ENCODE data around the gene IGSF21. TPM values are rescaled to one million over a fixed set of nuclear protein-coding genes. Genes with fewer than 3 reads are reported as not detected.

Gene IGSF21
- total and polyA plus RNA-seq, 2 of the 8 experiments (the other 6 are each of a cell fraction or from before 2014, with no cell fraction given), result 22.5 to 28.5 TPM

- no peaks in the 10 kb centered on the region for H3K9me3 ChIP-seq (ENCODE audit: insufficient read depth in 2 of 2, low read depth in 1 of 2, low read length in 1 of 2)
- H3K4me1 ChIP-seq (replicated peaks in 1 of 4; ENCODE audit: control insufficient read depth in 3 of 4, insufficient read depth in 4 of 4, low read length in 3 of 4), result peaks cover 0 to 4% (median 2%) of the 10 kb centered on the region in 4 experiments; a peak in 4 of 7 replicates
- H2BK5ac ChIP-seq (ENCODE audit: low read depth, low read length), result no peak overlapping the region
- no peak overlapping the region for H3K56ac ChIP-seq (replicated peaks; ENCODE audit: insufficient read length, low read depth, low read length)
- no peak overlapping the region for H4K5ac ChIP-seq (ENCODE audit: insufficient read length, low read depth, low read length)
- no peak overlapping the region for H2AK5ac ChIP-seq (ENCODE audit: low read depth, low read length)
- whole genome bisulfite sequencing, 2 experiments (ENCODE audit: extremely low coverage in 1 of 2, insufficient coverage in 1 of 2, insufficient read length in 1 of 2, insufficient replicate concordance in 2 of 2, low coverage in 1 of 2, low lambda C conversion rate in 2 of 2, missing lambda C conversion rate in 1 of 2), result 89% methylated on average over 7 of the region's 7 CpGs; no CpG with 5 or more reads in 1 of the 2 experiments
- H2BK120ac ChIP-seq (replicated peaks; ENCODE audit: low read depth, low read length), result no peak overlapping the region
- no peaks in the 10 kb centered on the region for H3K79me1 ChIP-seq (ENCODE audit: low read depth, low read length)
- no peak overlapping the region for H4K91ac ChIP-seq (replicated peaks; ENCODE audit: insufficient read length, low read length)
- no peak overlapping the region for H3K4me3 ChIP-seq (ENCODE audit: extremely low read depth in 1 of 4, insufficient read depth in 2 of 4, low read depth in 3 of 4, low read length in 4 of 4)
- H3K23ac ChIP-seq (ENCODE audit: insufficient read length), result no peak overlapping the region
- no peak overlapping the region for H3K4me2 ChIP-seq (ENCODE audit: insufficient read depth in 1 of 2, low read depth in 2 of 2, low read length in 2 of 2)
- H3K79me2 ChIP-seq (ENCODE audit: control insufficient read depth in 1 of 2, insufficient read depth in 2 of 2, low read length in 2 of 2), result no peaks in the 10 kb centered on the region
- no peak overlapping the region for H3K9ac ChIP-seq (replicated peaks in 1 of 4; ENCODE audit: extremely low read depth in 1 of 4, low read depth in 3 of 4, low read length in 3 of 4)
- H3K14ac ChIP-seq (ENCODE audit: insufficient read length), result no peak overlapping the region
- no peak for TF ChIP-seq TAF7 (optimal IDR thresholded peaks at IDR 0.05; ENCODE audit: borderline replicate concordance, low read depth, low read length)
- no peak for TF ChIP-seq SAP30 (IDR thresholded peaks at IDR 0.05; ENCODE audit: insufficient read depth, insufficient replicate concordance, low read length)
- TF ChIP-seq BRCA1 (IDR thresholded peaks at IDR 0.05; ENCODE audit: low read depth, low read length), result no peak
- no peak for TF ChIP-seq HDAC6 (IDR thresholded peaks at IDR 0.05; ENCODE audit: low read depth, low read length)
- TF ChIP-seq EP300 (IDR thresholded peaks at IDR 0.05; ENCODE audit: borderline replicate concordance in 1 of 2, low read depth in 2 of 2, low read length in 2 of 2), result no peak
- TF ChIP-seq YY1 (IDR thresholded peaks at IDR 0.05; ENCODE audit: low read depth, low read length), result no peak
- TF ChIP-seq HDAC2 (IDR thresholded peaks at IDR 0.05; ENCODE audit: borderline replicate concordance in 1 of 2, low read depth in 2 of 2, low read length in 2 of 2), result no peak
- H3K18ac ChIP-seq (ENCODE audit: extremely low read depth, low read length), result no peak overlapping the region
- no peak overlapping the region; the same call in 1 of the 2 replicates for H2BK12ac ChIP-seq (ENCODE audit: low read depth, low read length)
- peaks cover 0 to 3% of the 10 kb centered on the region in 2 experiments for H4K20me1 ChIP-seq (replicated peaks in 1 of 2; ENCODE audit: control insufficient read depth in 1 of 2, insufficient read depth in 2 of 2, low read length in 2 of 2)
- no peak overlapping the region for H4K8ac ChIP-seq (ENCODE audit: extremely low read depth, insufficient read depth, low read length)
- DNase-seq (ENCODE audit: low read depth in 1 of 2, low spot score in 2 of 2) (no peak), FAIRE-seq (no peak)
- H3K36me3 ChIP-seq (ENCODE audit: control insufficient read depth in 2 of 4, insufficient read depth in 4 of 4, low read length in 3 of 4), result no peaks in the 10 kb centered on the region
- no peak overlapping the region for H2BK20ac ChIP-seq (ENCODE audit: low read length)
- ChIA-PET POLR2A (ENCODE audit: partially characterized antibody) (interaction anchor here (1.1 kb wide), 1 partner anchor 18 kb away, joined by 4 read pairs; no protein-coding TSS in a partner anchor), CTCF (ENCODE audit: partially characterized antibody) (interaction anchor here (0.7 to 12.2 kb wide), 12 partner anchors 12 to 256 kb away, joined by 3 to 132 read pairs (median 5); no protein-coding TSS in a partner anchor)
- no peak overlapping the region for H2AFZ ChIP-seq (ENCODE audit: low read length)
- H3K23me2 ChIP-seq (ENCODE audit: low read depth, low read length), result peaks cover 5% of the 10 kb centered on the region; the same call in 1 of the 2 replicates
- no peak overlapping the region for H3K4ac ChIP-seq (replicated peaks; ENCODE audit: insufficient read length, low read depth, low read length)
- no peak overlapping the region for H3K27ac ChIP-seq (ENCODE audit: low read depth, low read length)
- H3K27me3 ChIP-seq (replicated peaks in 1 of 4; ENCODE audit: control insufficient read depth in 3 of 4, extremely low read depth in 1 of 4, insufficient read depth in 3 of 4, low read length in 3 of 4), result peaks cover 0 to 8% (median 5%) of the 10 kb centered on the region in 4 experiments; a peak in 5 of 7 replicates
- no peak overlapping the region for H2BK15ac ChIP-seq (ENCODE audit: low read length)
These were observed 212.5 kb downstream of the IGSF21 start for GRCh38 chr1:18320051-18320450.
